T-helper 1 cell treated with Interleukin-12 subunit alpha and Interleukin-12 subunit beta and Interleukin-4 antibody, amounts not matched to agents 30 ng/mL and 1 ng/mL, for 36 hours (primary cell): ENCODE data around the gene FAM120AOS. TPM values are rescaled to one million over a fixed set of nuclear protein-coding genes. Genes with fewer than 3 reads are reported as not detected.

ENCODE experiments used
- total RNA-seq: library from RNA; stranded (reverse); gene quantifications from 2 replicates; pipeline ENCODE4 v1.2.3, GENCODE V29; 2022

Gene FAM120AOS
- total RNA-seq, 1 donor from 2014 or later: 40.7 TPM

Other genes with a start within 250 kb of the FAM120AOS start
- 143 and 149 TPM in 2 replicates for gene FAM120A, start 1.9 kb downstream of the FAM120AOS start, total RNA-seq
- gene PHF2, start 123.0 kb upstream of the FAM120AOS start, total RNA-seq: 28.2 and 29.9 TPM in 2 replicates